SU-DHL-6 (cell line): ENCODE data around the gene NSMCE4A.
"Not testable (repeated sequence)": the region's sequence is repeated elsewhere in the genome, so short reads cannot be mapped to it uniquely, and the experiment has no call there.

Source experiments
- H2AFZ ChIP-seq: fragments of 200-600 bp; sonication (generic); 2 replicates; pipeline ENCODE4 v1.6.1; 2014; ENCODE audit warnings: low read depth, mild to moderate bottlenecking, moderate library complexity, mixed read lengths, antibody characterized with exemption, low read length; ENCODE audit not compliant: severe bottlenecking
- H3F3A ChIP-seq: fragments of 200-600 bp; shearing (Covaris generic); 2 replicates; pipeline ENCODE4 v1.6.0; 2016; ENCODE audit warnings: antibody characterized with exemption, mild to moderate bottlenecking; ENCODE audit not compliant: insufficient read depth
- H3K27ac ChIP-seq: fragments of 200-600 bp; sonication (generic); 2 replicates; pipeline ENCODE4 v1.5.1; 2016; ENCODE audit warnings: low read depth, mild to moderate bottlenecking, low read length, moderate library complexity, mixed read lengths
- H3K27me3 ChIP-seq: fragments of 200-600 bp; sonication (generic), shearing (Covaris generic); 2 replicates; pipeline ENCODE4 v1.6.0; 2014; ENCODE audit warnings: mild to moderate bottlenecking, low read length
- H3K36me3 ChIP-seq: fragments of 200-600 bp; sonication (generic); 2 replicates; pipeline ENCODE4 v1.6.1; 2014; ENCODE audit warnings: mild to moderate bottlenecking, low read length, mixed read lengths
- H3K4me2 ChIP-seq: fragments of 300-600, 200-600 bp; shearing (Covaris generic), sonication (generic); 2 replicates; pipeline ENCODE4 v1.6.0; 2014; ENCODE audit warnings: low read length, low read depth, mild to moderate bottlenecking; ENCODE audit not compliant: poor library complexity, severe bottlenecking
- H3K4me3 ChIP-seq: fragments of 200-600 bp; sonication (generic); 2 replicates; pipeline ENCODE4 v1.5.1; 2014; ENCODE audit warnings: antibody characterized with exemption, low read length, mild to moderate bottlenecking, mixed read lengths; ENCODE audit not compliant: insufficient read depth, poor library complexity, severe bottlenecking
- H3K79me2 ChIP-seq: fragments of 200-600 bp; sonication (generic); 2 replicates; pipeline ENCODE4 v1.6.1; 2014; ENCODE audit warnings: mild to moderate bottlenecking, low read length, moderate library complexity; ENCODE audit not compliant: insufficient read depth
- H3K9ac ChIP-seq: fragments of 200-600 bp; sonication (generic); 2 replicates; pipeline ENCODE4 v1.7.0; 2014; ENCODE audit warnings: mild to moderate bottlenecking, low read length
- H3K9me2 ChIP-seq: fragments of 200-600 bp; sonication (generic); replicated peaks from 2 replicates; pipeline ENCODE4 v1.6.1; 2014; ENCODE audit warnings: low read length; ENCODE audit not compliant: insufficient read depth
- H3K9me3 ChIP-seq: fragments of 200-600 bp; sonication (generic); 2 replicates; pipeline ENCODE4 v1.6.1; 2014; ENCODE audit warnings: low read length, mixed read lengths; ENCODE audit not compliant: insufficient read depth
- H4K20me1 ChIP-seq: fragments of 200-600 bp; sonication (generic); 2 replicates; pipeline ENCODE4 v1.6.1; 2014; ENCODE audit warnings: low read depth, mild to moderate bottlenecking, antibody characterized with exemption, low read length, moderate library complexity, mixed read lengths
- EZH2phosphoT487 ChIP-seq: fragments of 200-600 bp; sonication (generic), shearing (Covaris generic); conservative IDR thresholded peaks from 2 replicates; pipeline ENCODE4 v1.6.1; 2018; ENCODE audit warnings: mild to moderate bottlenecking, antibody characterized with exemption, low read length, moderate library complexity, mixed read lengths
- TF ChIP-seq, protein P1 (sequence below): fragments of 200-600 bp; sonication (generic); IDR thresholded peaks from one replicate; pipeline ENCODE4 v1.5.1; 2017; ENCODE audit warnings: antibody characterized with exemption, mild to moderate bottlenecking, low read length, moderate library complexity; ENCODE audit not compliant: insufficient read depth, poor library complexity, severe bottlenecking

Gene NSMCE4A

DNA sequence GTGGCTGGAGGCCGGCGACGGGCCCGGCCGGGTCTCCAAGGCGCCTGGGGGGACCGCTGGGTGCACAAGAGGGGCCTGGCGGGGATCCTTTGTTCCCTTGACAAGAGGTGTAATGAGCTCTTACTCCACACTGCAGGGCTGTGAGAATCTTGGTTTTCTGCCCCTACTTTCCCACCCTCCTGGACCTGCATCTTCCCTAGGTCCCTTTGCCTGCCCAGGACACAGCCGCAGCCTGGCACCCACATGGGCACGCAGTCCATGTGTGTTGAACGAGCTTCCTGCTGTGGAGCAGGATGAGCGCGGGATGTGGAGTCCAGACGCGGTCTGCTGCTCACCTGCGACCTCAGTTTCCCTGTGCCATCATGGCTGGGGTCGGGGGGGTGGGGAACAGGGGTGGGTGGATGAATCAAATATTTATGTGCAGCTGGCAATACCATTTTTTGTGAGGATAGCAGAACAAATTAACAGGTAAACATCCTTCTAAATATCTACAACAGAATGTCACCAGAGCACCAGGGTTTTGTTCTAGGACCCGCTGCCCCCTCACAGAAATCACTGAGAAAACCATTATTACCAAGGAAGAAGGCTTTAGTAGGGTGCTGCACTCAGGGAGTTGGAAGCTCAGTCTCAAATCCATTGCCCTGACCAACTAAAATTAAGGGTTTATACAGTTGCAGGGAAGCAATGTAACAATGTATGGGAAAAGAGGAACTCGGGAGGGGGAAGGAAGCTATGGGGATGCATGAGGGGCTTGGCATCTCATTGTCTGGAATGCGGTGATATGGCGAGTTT lies 474 bp upstream of the NSMCE4A start:
- no peaks in the 10 kb centered on the region for H4K20me1 ChIP-seq
- peak overlapping the region; percentile 80 for H3K4me3 ChIP-seq
- H3K36me3 ChIP-seq = peaks cover 3% of the 10 kb centered on the region; the same call in 1 of the 2 replicates
- peaks cover 14% of the 10 kb centered on the region; the same call in 1 of the 2 replicates for H3K9me3 ChIP-seq
- peak overlapping the region; percentile 81 for H2AFZ ChIP-seq
- H3F3A ChIP-seq = no peaks in the 10 kb centered on the region
- peak overlapping the region; percentile 90 for H3K9ac ChIP-seq
- no peak for TF ChIP-seq EZH2phosphoT487
- TF ChIP-seq, protein P1, sequence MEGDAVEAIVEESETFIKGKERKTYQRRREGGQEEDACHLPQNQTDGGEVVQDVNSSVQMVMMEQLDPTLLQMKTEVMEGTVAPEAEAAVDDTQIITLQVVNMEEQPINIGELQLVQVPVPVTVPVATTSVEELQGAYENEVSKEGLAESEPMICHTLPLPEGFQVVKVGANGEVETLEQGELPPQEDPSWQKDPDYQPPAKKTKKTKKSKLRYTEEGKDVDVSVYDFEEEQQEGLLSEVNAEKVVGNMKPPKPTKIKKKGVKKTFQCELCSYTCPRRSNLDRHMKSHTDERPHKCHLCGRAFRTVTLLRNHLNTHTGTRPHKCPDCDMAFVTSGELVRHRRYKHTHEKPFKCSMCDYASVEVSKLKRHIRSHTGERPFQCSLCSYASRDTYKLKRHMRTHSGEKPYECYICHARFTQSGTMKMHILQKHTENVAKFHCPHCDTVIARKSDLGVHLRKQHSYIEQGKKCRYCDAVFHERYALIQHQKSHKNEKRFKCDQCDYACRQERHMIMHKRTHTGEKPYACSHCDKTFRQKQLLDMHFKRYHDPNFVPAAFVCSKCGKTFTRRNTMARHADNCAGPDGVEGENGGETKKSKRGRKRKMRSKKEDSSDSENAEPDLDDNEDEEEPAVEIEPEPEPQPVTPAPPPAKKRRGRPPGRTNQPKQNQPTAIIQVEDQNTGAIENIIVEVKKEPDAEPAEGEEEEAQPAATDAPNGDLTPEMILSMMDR = peak; percentile 80
- peak overlapping the region; percentile 83 for H3K27ac ChIP-seq
- H3K79me2 ChIP-seq = peaks cover 13% of the 10 kb centered on the region
- peak overlapping the region; percentile 50 for H3K4me2 ChIP-seq
- H3K9me2 ChIP-seq = no peaks in the 10 kb centered on the region
- H3K27me3 ChIP-seq = no peaks in the 10 kb centered on the region

DNA sequence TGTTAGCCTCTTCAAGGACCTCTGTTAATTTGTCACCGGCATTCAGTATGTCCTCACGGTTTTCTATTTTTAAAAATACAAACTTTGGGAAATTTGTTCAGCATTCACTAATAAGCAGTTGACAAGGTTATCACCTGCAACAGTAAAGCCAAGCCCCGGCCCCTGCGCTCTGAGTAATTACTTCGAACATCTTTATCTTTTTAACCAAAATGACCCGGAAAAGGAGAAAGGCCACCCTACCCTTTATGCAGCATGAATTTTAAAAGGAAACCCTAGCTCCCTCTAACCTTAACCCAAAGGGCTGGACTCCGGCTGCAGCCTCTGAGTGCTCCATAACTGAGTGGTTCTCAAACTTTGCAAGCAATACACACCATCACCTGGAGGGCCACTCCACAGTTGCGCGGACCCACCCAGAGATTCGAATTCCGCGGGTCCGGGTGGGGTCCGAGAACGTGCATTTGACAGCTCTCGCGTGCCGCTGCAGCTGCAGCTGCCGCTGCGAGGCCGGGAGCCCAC lies 940 bp downstream of the NSMCE4A start:
- Histone ChIP-seq H3K9ac (peak overlapping the region; percentile 90), H3K4me2 (peak overlapping the region; percentile 72), H3K79me2 (peaks cover 13% of the 10 kb centered on the region), H4K20me1 (no peaks in the 10 kb centered on the region), H2AFZ (peak overlapping the region; percentile 49), H3K36me3 (peaks cover 5% of the 10 kb centered on the region; the same call in 1 of the 2 replicates), H3K27ac (peak overlapping the region; percentile 83), H3K9me2 (no peaks in the 10 kb centered on the region), H3F3A (no peaks in the 10 kb centered on the region), H3K4me3 (peak overlapping the region; percentile 80), H3K9me3 (peaks cover 14% of the 10 kb centered on the region; the same call in 1 of the 2 replicates), H3K27me3 (no peaks in the 10 kb centered on the region)
- TF ChIP-seq EZH2phosphoT487 = no peak
- TF ChIP-seq, protein P1 = no peak

DNA sequence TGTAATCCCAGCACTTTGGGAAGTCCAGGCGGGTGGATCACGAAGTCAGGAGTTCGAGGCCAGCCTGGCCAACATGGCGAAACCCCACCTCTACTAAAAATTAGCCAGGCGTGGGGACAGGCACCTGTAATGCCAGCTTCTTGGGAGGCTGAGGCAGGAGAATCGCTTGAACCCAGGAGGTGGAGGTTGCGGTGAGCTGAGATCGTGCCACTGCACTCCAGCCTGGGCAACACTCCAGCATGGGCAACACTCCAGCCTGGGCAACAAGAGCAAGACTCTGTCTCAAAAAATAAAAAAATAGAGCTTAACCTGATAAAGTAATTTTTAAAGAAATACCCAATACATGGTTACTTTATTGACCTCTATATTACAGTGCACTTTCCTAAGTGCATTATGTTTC lies 5.9 kb downstream of the NSMCE4A start:
- H3F3A ChIP-seq, H3K4me3 ChIP-seq, H3K27ac ChIP-seq, H2AFZ ChIP-seq, H3K27me3 ChIP-seq, H3K4me2 ChIP-seq, H3K9ac ChIP-seq, H4K20me1 ChIP-seq, H3K9me3 ChIP-seq, H3K9me2 ChIP-seq: not testable (repeated sequence)
- H3K36me3 ChIP-seq = peaks cover 26% of the 10 kb centered on the region; the same call in 1 of the 2 replicates
- peaks cover 11% of the 10 kb centered on the region for H3K79me2 ChIP-seq

DNA sequence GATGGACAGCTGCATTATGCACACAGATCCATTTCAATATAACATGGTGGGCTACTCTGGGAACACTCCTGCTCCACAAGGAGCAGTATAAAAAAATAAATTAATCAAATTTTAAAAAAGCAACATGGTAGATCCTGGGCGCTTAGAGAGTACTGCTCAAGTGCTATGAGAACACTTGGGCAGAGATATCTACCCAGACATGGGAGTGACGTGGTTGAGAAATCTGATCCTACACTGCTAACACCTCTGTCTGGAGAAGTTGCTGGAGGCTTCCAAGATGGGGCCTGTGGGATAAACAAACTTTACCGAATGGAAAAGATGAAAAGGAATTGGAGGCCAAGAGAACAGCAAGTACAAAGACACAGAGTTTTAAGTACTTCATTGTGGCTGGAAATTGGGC lies 9.0 kb downstream of the NSMCE4A start:
- H3K4me3 ChIP-seq = no peak overlapping the region
- H3K4me2 ChIP-seq = no peak overlapping the region
- no peak for TF ChIP-seq EZH2phosphoT487
- TF ChIP-seq, protein P1 = no peak
- no peaks in the 10 kb centered on the region for H4K20me1 ChIP-seq
- no peak overlapping the region for H3K27ac ChIP-seq
- H3K9me2 ChIP-seq = no peaks in the 10 kb centered on the region
- no peak overlapping the region for H2AFZ ChIP-seq
- no peaks in the 10 kb centered on the region for H3K27me3 ChIP-seq
- H3K9ac ChIP-seq = no peak overlapping the region
- H3K36me3 ChIP-seq = peaks cover 31% of the 10 kb centered on the region
- H3F3A ChIP-seq = no peaks in the 10 kb centered on the region
- H3K79me2 ChIP-seq = no peaks in the 10 kb centered on the region
- no peaks in the 10 kb centered on the region for H3K9me3 ChIP-seq
